GM23338 (cell line): ENCODE data around the gene NOPCHAP1. TPM values are rescaled to one million over a fixed set of nuclear protein-coding genes. Genes with fewer than 3 reads are reported as not detected.

Source experiments
- ATAC-seq: fragments of 200-7000 bp; cut with Tn5 transposase; 3 replicates; pipeline ENCODE4 v1.9.1; 2020
- DNase-seq: peaks from one replicate; pipeline ENCODE4 v3.0.0-alpha.2; 2015; ENCODE audit warnings: low spot score
- H2AFZ ChIP-seq: fragments of 200-600 bp; sonication (generic); 2 replicates; pipeline ENCODE4 v1.8.0; 2016; ENCODE audit warnings: antibody characterized with exemption, mild to moderate bottlenecking, moderate library complexity
- H3F3A ChIP-seq: fragments of 200-600 bp; sonication (generic); replicated peaks from 2 replicates; pipeline ENCODE4 v1.8.0; 2017; ENCODE audit warnings: antibody characterized with exemption, mixed run types, low read depth
- H3K27ac ChIP-seq: fragments of 200-600 bp; sonication (generic); 2 replicates; pipeline ENCODE4 v1.6.1; 2016; ENCODE audit warnings: low read depth
- H3K27me3 ChIP-seq: fragments of 200-600 bp; sonication (generic); 2 replicates; pipeline ENCODE4 v1.8.0; 2016; ENCODE audit warnings: mild to moderate bottlenecking, mixed run types, moderate library complexity; ENCODE audit not compliant: insufficient read depth
- H3K36me3 ChIP-seq: fragments of 200-600 bp; sonication (generic); 2 replicates; pipeline ENCODE4 v1.8.0; 2016; ENCODE audit warnings: mild to moderate bottlenecking; ENCODE audit not compliant: insufficient read depth
- H3K4me1 ChIP-seq: fragments of 200-600 bp; sonication (generic); 2 replicates; pipeline ENCODE4 v1.8.0; 2016; ENCODE audit warnings: mild to moderate bottlenecking, moderate library complexity; ENCODE audit not compliant: insufficient read depth
- H3K4me2 ChIP-seq: fragments of 200-600 bp; sonication (generic); 2 replicates; pipeline ENCODE4 v1.7.1; 2017; ENCODE audit warnings: mixed run types
- H3K4me3 ChIP-seq: fragments of 200-600 bp; sonication (generic); 2 replicates; pipeline ENCODE4 v1.6.1; 2016; ENCODE audit warnings: mixed run types
- H3K79me2 ChIP-seq: fragments of 200-600 bp; sonication (generic); replicated peaks from 2 replicates; pipeline ENCODE4 v1.8.0; 2017; ENCODE audit warnings: mild to moderate bottlenecking; ENCODE audit not compliant: insufficient read depth
- H3K9me2 ChIP-seq: fragments of 200-600 bp; sonication (generic); 2 replicates; pipeline ENCODE4 v1.8.0; 2017; ENCODE audit not compliant: insufficient read depth
- H4K20me1 ChIP-seq: fragments of 200-600 bp; sonication (generic); replicated peaks from 2 replicates; pipeline ENCODE4 v1.8.0; 2017; ENCODE audit warnings: mild to moderate bottlenecking; ENCODE audit not compliant: insufficient read depth
- H3K27ac Mint-ChIP-seq: 2 replicates; pipeline ENCODE4 v1.8.0; 2020; ENCODE audit warnings: inconsistent platforms, mild to moderate bottlenecking, moderate library complexity, mixed read lengths
- H3K27me3 Mint-ChIP-seq: 3 replicates; pipeline ENCODE4 v1.8.0; 2022; ENCODE audit warnings: low read depth, mild to moderate bottlenecking, moderate library complexity, mixed read lengths, inconsistent platforms; ENCODE audit not compliant: insufficient read depth, poor library complexity
- H3K36me3 Mint-ChIP-seq: 3 replicates; pipeline ENCODE4 v1.8.0; 2021; ENCODE audit warnings: low read depth, mild to moderate bottlenecking, inconsistent platforms, moderate library complexity, mixed read lengths
- H3K4me1 Mint-ChIP-seq: 3 replicates; pipeline ENCODE4 v1.8.0; 2020; ENCODE audit warnings: mild to moderate bottlenecking, inconsistent platforms, mixed read lengths
- H3K4me3 Mint-ChIP-seq: 3 replicates; pipeline ENCODE4 v1.8.0; 2021; ENCODE audit warnings: moderate library complexity, mild to moderate bottlenecking, inconsistent platforms, mixed read lengths
- H3K9me3 Mint-ChIP-seq: 3 replicates; pipeline ENCODE4 v1.8.0; 2020; ENCODE audit warnings: moderate library complexity, mild to moderate bottlenecking, inconsistent platforms, mixed read lengths
- CREB1 ChIP-seq: fragments of 250-450 bp; sonication (Bioruptor Pico); IDR thresholded peaks from 2 replicates; pipeline ENCODE4 v1.5.0; 2020; ENCODE audit warnings: low read depth, mild to moderate bottlenecking, moderate library complexity
- EZH2 ChIP-seq: fragments of 200-600 bp; sonication (generic); IDR thresholded peaks from one replicate; pipeline ENCODE4 v1.8.0; 2017; ENCODE audit warnings: antibody characterized with exemption, mild to moderate bottlenecking, low read depth; ENCODE audit not compliant: unreplicated experiment
- EZH2phosphoT487 ChIP-seq: fragments of 200-600 bp; sonication (generic); IDR thresholded peaks from one replicate; pipeline ENCODE4 v1.8.1; 2018; ENCODE audit warnings: antibody characterized with exemption; ENCODE audit not compliant: unreplicated experiment
- JUNB ChIP-seq: IDR thresholded peaks from one replicate; pipeline ENCODE4 v1.6.1; 2016; ENCODE audit warnings: antibody characterized with exemption; ENCODE audit not compliant: unreplicated experiment
- POLR2AphosphoS5 ChIP-seq: IDR thresholded peaks from 2 replicates; pipeline ENCODE4 v1.6.1; 2016; ENCODE audit warnings: antibody characterized with exemption, low read depth
- STAT1 ChIP-seq: IDR thresholded peaks from one replicate; pipeline ENCODE4 v1.6.1; 2016; ENCODE audit warnings: antibody characterized with exemption; ENCODE audit not compliant: unreplicated experiment
- ZNF114 ChIP-seq: fragments of 250-450 bp; sonication (Bioruptor Pico); IDR thresholded peaks from 2 replicates; pipeline ENCODE4 v1.5.0; 2020; ENCODE audit warnings: mild to moderate bottlenecking, moderate library complexity
- ZNF331 ChIP-seq: fragments of 250-450 bp; sonication (Bioruptor Pico); IDR thresholded peaks from 2 replicates; pipeline ENCODE4 v1.5.0; 2020; ENCODE audit warnings: low read depth, mild to moderate bottlenecking, moderate library complexity
- polyA plus RNA-seq: library from polyadenylated mRNA; unstranded; fragments of >200 nt; fragmentation: Nextera tagmentation; extraction: Ambion mirVana; gene quantifications from 2 replicates; pipeline ENCODE4 v1.2.1, GENCODE V29; 2016
- total RNA-seq: library from RNA; depleted of rRNA; stranded (reverse); fragments of >200 nt; shearing (Covaris generic); gene quantifications from 2 replicates; pipeline ENCODE4 v1.2.3, GENCODE V29; 2014
- TF ChIP-seq, protein P1 (sequence below): IDR thresholded peaks from one replicate; pipeline ENCODE4 v1.6.1; 2018; ENCODE audit warnings: antibody characterized with exemption; ENCODE audit not compliant: unreplicated experiment
- TF ChIP-seq, protein P2 (sequence below): IDR thresholded peaks from 2 replicates; pipeline ENCODE4 v1.6.1; 2016; ENCODE audit warnings: antibody characterized with exemption
- TF ChIP-seq, protein P3 (sequence below), 2 experiments: fragments of 200-600 bp in 1 of 2; sonication (generic) in 1 of 2; conservative IDR thresholded peaks; 2 replicates each; pipeline versions ENCODE4 v1.5.1 to v1.6.1; 2016 to 2017; ENCODE audit warnings: antibody characterized with exemption in 2 of 2, low read depth in 2 of 2, mild to moderate bottlenecking in 2 of 2, moderate library complexity in 1 of 2

The NOPCHAP1 gene
- total and polyA plus RNA-seq, 2 experiments from 2014 or later = 14.7 to 221 TPM

DNA sequence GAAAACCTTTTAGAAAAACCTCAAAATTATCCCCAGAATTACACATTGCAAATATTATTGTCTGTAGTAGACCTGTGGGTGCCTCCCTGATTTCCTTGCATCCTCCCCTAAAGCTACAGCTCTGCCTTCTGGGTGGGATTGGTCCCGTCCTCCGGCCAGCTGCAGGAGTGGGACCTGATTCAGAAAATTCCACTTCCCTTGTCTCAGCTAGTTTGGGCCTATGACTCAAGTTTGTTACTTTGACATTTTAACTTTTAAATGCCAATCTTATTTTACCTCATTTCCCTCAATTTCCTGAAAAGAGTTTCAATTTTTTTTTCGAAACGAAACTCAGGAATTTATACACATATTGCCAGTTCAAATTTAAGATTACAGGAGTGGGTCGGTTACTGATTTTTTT is 14.8 kb upstream of the NOPCHAP1 start:
- Mint-ChIP-seq H3K36me3 (no peaks in the 10 kb centered on the region), H3K27ac (no peak overlapping the region), H3K9me3 (no peaks in the 10 kb centered on the region), H3K4me1 (no peaks in the 10 kb centered on the region), H3K27me3 (peaks cover 2% of the 10 kb centered on the region), H3K4me3 (no peak overlapping the region)
- 0 out of 2 replicates have a peak overlapping the region, but pooled peaks have one; percentile 56 for H2AFZ ChIP-seq
- H3K4me3 ChIP-seq = no peak overlapping the region
- H3K36me3 ChIP-seq = no peaks in the 10 kb centered on the region
- H3K4me1 ChIP-seq = no peaks in the 10 kb centered on the region
- no peak overlapping the region for H3K27ac ChIP-seq
- no peaks in the 10 kb centered on the region for H3F3A ChIP-seq
- H4K20me1 ChIP-seq = no peaks in the 10 kb centered on the region
- TF ChIP-seq EZH2phosphoT487 = no peak
- no peaks in the 10 kb centered on the region for H3K9me2 ChIP-seq
- no peaks in the 10 kb centered on the region for H3K79me2 ChIP-seq
- no peak overlapping the region for H3K4me2 ChIP-seq
- H3K27me3 ChIP-seq = no peaks in the 10 kb centered on the region
- DNase-seq (no peak), ATAC-seq (no peak)

DNA sequence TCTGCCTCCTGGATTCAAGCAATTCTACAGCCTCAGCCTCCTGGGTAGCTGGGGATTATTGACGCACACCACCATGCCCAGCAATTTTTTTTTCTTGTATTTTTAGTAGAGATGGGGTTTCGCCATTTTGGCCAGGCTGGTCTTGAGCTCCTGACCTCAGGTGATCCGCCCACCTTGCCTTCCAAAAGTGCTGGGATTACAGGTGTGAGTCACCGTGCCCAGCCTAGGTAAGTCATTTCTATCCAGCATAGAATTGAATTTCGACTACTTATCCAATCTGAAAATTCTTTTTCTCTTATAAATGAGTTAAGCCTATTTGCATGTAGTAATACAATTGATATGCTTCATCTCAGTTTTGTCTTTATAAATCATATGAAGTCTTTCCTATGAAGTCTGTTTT is 12.9 kb upstream of the NOPCHAP1 start:
- H3F3A ChIP-seq = no peaks in the 10 kb centered on the region
- DNase-seq (no peak), ATAC-seq (no peak)
- H3K4me1 ChIP-seq = no peaks in the 10 kb centered on the region
- no peaks in the 10 kb centered on the region for H3K9me2 ChIP-seq
- H3K27ac ChIP-seq = no peak overlapping the region
- no peaks in the 10 kb centered on the region for H3K36me3 ChIP-seq
- H3K4me3 ChIP-seq = no peak overlapping the region
- no peak for TF ChIP-seq ZNF331 (CRISPR knock-in tag)
- no peaks in the 10 kb centered on the region for H3K79me2 ChIP-seq
- no peaks in the 10 kb centered on the region for H3K27me3 ChIP-seq
- H3K4me3 Mint-ChIP-seq = no peak overlapping the region
- H3K4me1 Mint-ChIP-seq = no peaks in the 10 kb centered on the region
- no peak overlapping the region for H3K4me2 ChIP-seq
- peaks cover 6% of the 10 kb centered on the region for H3K27me3 Mint-ChIP-seq
- H3K27ac Mint-ChIP-seq = no peak overlapping the region
- peak overlapping the region; percentile 8; the same call in 1 of the 2 replicates for H2AFZ ChIP-seq
- H3K36me3 Mint-ChIP-seq = no peaks in the 10 kb centered on the region
- no peaks in the 10 kb centered on the region for H3K9me3 Mint-ChIP-seq
- H4K20me1 ChIP-seq = no peaks in the 10 kb centered on the region

DNA sequence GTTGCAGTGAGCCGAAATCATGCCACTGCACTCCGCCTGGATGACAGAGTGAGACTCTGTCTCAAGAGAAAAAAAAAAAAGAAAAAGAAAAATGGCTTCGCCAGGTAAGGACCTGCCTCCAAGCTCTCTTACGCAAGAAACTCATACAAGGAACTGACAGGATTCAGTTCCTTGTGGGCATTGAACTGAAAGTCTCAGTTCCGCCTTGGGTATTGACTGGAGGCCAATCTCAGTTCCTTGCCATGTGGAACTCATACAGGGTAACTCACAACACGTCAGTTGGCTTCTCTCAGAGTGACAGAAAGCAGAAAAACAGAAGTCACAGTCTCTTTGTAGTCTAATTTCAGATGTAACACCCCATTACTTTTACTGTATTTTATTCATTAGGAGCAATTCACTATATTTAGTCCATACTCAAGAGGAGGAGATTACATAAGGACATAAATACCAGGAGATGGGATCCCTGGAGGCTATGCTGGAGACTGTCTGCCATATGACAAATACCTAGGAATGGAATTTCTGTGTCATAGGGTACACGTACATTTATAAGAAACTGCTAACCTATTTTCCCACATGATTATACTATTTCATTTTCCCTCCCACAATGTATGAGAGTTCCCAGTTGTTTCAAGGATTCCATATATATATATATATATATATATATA is 11.4 kb upstream of the NOPCHAP1 start:
- ATAC-seq = no peak
- Mint-ChIP-seq H3K4me3 (no peak overlapping the region), H3K27me3 (peaks cover 5% of the 10 kb centered on the region), H3K36me3 (no peaks in the 10 kb centered on the region), H3K4me1 (no peaks in the 10 kb centered on the region), H3K27ac (no peak overlapping the region), H3K9me3 (no peaks in the 10 kb centered on the region)
- H3F3A ChIP-seq = no peaks in the 10 kb centered on the region
- no peaks in the 10 kb centered on the region for H3K79me2 ChIP-seq
- no peaks in the 10 kb centered on the region for H3K4me1 ChIP-seq
- H3K9me2 ChIP-seq = no peaks in the 10 kb centered on the region
- no peak overlapping the region for H3K4me2 ChIP-seq
- H3K36me3 ChIP-seq = no peaks in the 10 kb centered on the region
- H3K27me3 ChIP-seq = no peaks in the 10 kb centered on the region
- TF ChIP-seq POLR2AphosphoS5 = no peak
- TF ChIP-seq, protein P1, sequence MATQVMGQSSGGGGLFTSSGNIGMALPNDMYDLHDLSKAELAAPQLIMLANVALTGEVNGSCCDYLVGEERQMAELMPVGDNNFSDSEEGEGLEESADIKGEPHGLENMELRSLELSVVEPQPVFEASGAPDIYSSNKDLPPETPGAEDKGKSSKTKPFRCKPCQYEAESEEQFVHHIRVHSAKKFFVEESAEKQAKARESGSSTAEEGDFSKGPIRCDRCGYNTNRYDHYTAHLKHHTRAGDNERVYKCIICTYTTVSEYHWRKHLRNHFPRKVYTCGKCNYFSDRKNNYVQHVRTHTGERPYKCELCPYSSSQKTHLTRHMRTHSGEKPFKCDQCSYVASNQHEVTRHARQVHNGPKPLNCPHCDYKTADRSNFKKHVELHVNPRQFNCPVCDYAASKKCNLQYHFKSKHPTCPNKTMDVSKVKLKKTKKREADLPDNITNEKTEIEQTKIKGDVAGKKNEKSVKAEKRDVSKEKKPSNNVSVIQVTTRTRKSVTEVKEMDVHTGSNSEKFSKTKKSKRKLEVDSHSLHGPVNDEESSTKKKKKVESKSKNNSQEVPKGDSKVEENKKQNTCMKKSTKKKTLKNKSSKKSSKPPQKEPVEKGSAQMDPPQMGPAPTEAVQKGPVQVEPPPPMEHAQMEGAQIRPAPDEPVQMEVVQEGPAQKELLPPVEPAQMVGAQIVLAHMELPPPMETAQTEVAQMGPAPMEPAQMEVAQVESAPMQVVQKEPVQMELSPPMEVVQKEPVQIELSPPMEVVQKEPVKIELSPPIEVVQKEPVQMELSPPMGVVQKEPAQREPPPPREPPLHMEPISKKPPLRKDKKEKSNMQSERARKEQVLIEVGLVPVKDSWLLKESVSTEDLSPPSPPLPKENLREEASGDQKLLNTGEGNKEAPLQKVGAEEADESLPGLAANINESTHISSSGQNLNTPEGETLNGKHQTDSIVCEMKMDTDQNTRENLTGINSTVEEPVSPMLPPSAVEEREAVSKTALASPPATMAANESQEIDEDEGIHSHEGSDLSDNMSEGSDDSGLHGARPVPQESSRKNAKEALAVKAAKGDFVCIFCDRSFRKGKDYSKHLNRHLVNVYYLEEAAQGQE = no peak
- TF ChIP-seq, protein P2, sequence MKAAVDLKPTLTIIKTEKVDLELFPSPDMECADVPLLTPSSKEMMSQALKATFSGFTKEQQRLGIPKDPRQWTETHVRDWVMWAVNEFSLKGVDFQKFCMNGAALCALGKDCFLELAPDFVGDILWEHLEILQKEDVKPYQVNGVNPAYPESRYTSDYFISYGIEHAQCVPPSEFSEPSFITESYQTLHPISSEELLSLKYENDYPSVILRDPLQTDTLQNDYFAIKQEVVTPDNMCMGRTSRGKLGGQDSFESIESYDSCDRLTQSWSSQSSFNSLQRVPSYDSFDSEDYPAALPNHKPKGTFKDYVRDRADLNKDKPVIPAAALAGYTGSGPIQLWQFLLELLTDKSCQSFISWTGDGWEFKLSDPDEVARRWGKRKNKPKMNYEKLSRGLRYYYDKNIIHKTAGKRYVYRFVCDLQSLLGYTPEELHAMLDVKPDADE = no peak
- no peak for TF ChIP-seq ZNF114 (CRISPR knock-in tag)
- TF ChIP-seq, protein P3, sequence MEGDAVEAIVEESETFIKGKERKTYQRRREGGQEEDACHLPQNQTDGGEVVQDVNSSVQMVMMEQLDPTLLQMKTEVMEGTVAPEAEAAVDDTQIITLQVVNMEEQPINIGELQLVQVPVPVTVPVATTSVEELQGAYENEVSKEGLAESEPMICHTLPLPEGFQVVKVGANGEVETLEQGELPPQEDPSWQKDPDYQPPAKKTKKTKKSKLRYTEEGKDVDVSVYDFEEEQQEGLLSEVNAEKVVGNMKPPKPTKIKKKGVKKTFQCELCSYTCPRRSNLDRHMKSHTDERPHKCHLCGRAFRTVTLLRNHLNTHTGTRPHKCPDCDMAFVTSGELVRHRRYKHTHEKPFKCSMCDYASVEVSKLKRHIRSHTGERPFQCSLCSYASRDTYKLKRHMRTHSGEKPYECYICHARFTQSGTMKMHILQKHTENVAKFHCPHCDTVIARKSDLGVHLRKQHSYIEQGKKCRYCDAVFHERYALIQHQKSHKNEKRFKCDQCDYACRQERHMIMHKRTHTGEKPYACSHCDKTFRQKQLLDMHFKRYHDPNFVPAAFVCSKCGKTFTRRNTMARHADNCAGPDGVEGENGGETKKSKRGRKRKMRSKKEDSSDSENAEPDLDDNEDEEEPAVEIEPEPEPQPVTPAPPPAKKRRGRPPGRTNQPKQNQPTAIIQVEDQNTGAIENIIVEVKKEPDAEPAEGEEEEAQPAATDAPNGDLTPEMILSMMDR (conservative IDR thresholded peaks at IDR 0.05; ENCODE audit: low read depth in 2 of 2) = no peak
- TF ChIP-seq JUNB = no peak
- no peak for TF ChIP-seq EZH2phosphoT487
- TF ChIP-seq STAT1 = no peak
- TF ChIP-seq EZH2 = no peak
- TF ChIP-seq CREB1 (CRISPR knock-in tag) = no peak
- no peaks in the 10 kb centered on the region for H4K20me1 ChIP-seq
- DNase-seq = no peak
- no peak overlapping the region for H3K4me3 ChIP-seq
- H2AFZ ChIP-seq = no peak overlapping the region
- no peak overlapping the region for H3K27ac ChIP-seq
